Liver (tissue), 9 donors: ENCODE measurements around the gene ROR1. TPM values are rescaled to one million over a fixed set of nuclear protein-coding genes. Genes with fewer than 3 reads are reported as not detected.

Experiments used
- DNase-seq: peaks from one replicate; pipeline ENCODE4 v3.0.0-alpha.2; 2017; ENCODE audit warnings: low spot score
- H3K27ac ChIP-seq, 2 donors: one replicate each; pipeline ENCODE4 v1.7.0; 2013; ENCODE audit warnings: inconsistent platforms in 2 of 2, low read length in 2 of 2, control low read depth in 1 of 2, low read depth in 1 of 2, mild to moderate bottlenecking in 1 of 2
- H3K27me3 ChIP-seq, 4 donors: one replicate each; pipeline versions ENCODE4 v1.6.1 to v1.7.0; 2013; ENCODE audit warnings: low read length in 3 of 4, inconsistent platforms in 1 of 4, mild to moderate bottlenecking in 1 of 4, moderate library complexity in 1 of 4; ENCODE audit not compliant: control insufficient read depth in 4 of 4, insufficient read depth in 4 of 4
- H3K36me3 ChIP-seq, 4 donors: one replicate each; pipeline versions ENCODE4 v1.6.1 to v1.7.0; 2013; ENCODE audit warnings: low read length in 3 of 4, mild to moderate bottlenecking in 3 of 4, low read depth in 1 of 4, moderate library complexity in 1 of 4; ENCODE audit not compliant: control insufficient read depth in 4 of 4, insufficient read depth in 3 of 4
- H3K4me1 ChIP-seq, 4 donors: one replicate each; pipeline versions ENCODE4 v1.6.1 to v1.7.0; 2013; ENCODE audit warnings: low read length in 3 of 4, mild to moderate bottlenecking in 3 of 4, moderate library complexity in 1 of 4; ENCODE audit not compliant: control insufficient read depth in 4 of 4, insufficient read depth in 4 of 4
- H3K4me3 ChIP-seq, 3 donors: one replicate each; pipeline versions ENCODE4 v1.6.1 to v1.7.0; 2013; ENCODE audit warnings: low read length in 3 of 3, control low read depth in 1 of 3, low read depth in 1 of 3, mild to moderate bottlenecking in 1 of 3
- H3K9ac ChIP-seq, 2 donors: one replicate each; pipeline ENCODE4 v1.7.0; 2013; ENCODE audit warnings: low read length in 2 of 2, mild to moderate bottlenecking in 2 of 2, moderate library complexity in 2 of 2, control low read depth in 1 of 2, low read depth in 1 of 2
- H3K9me3 ChIP-seq, 4 donors: one replicate each; pipeline versions ENCODE4 v1.6.1 to v1.7.0; 2013; ENCODE audit warnings: low read length in 3 of 4; ENCODE audit not compliant: control insufficient read depth in 4 of 4
- CTCF ChIP-seq: fragments of 150-350 bp; IDR thresholded peaks from 2 replicates; pipeline ENCODE4 v1.5.1; 2017; ENCODE audit warnings: improper control_type of control experiment, low read depth, low read length; ENCODE audit not compliant: missing input control
- EGR1 ChIP-seq, 2 donors: IDR thresholded peaks; 2 replicates each; pipeline ENCODE4 v1.6.1; 2016 to 2018; ENCODE audit warnings: antibody characterized with exemption in 2 of 2, low read depth in 2 of 2
- FOXA1 ChIP-seq: IDR thresholded peaks from 2 replicates; pipeline ENCODE4 v1.6.1; 2016; ENCODE audit warnings: antibody characterized with exemption
- FOXA2 ChIP-seq: IDR thresholded peaks from 2 replicates; pipeline ENCODE4 v1.6.1; 2016; ENCODE audit warnings: antibody characterized with exemption
- GABPA ChIP-seq, 2 donors: IDR thresholded peaks in 1 of 2; conservative IDR thresholded peaks in 1 of 2; 2 replicates each; pipeline ENCODE4 v1.6.1; 2016; ENCODE audit warnings: antibody characterized with exemption in 2 of 2, mild to moderate bottlenecking in 1 of 2, moderate library complexity in 1 of 2
- HNF4A ChIP-seq, 2 donors: conservative IDR thresholded peaks; 2 replicates each; pipeline ENCODE4 v1.6.1; 2016; ENCODE audit warnings: antibody characterized with exemption in 2 of 2, mild to moderate bottlenecking in 2 of 2
- HNF4G ChIP-seq: IDR thresholded peaks from 2 replicates; pipeline ENCODE4 v1.6.1; 2016; ENCODE audit warnings: antibody characterized with exemption
- JUND ChIP-seq, 2 donors: IDR thresholded peaks; 2 replicates each; pipeline ENCODE4 v1.6.1; 2016; ENCODE audit warnings: antibody characterized with exemption in 2 of 2
- MAX ChIP-seq: IDR thresholded peaks from 2 replicates; pipeline ENCODE4 v1.6.1; 2016; ENCODE audit warnings: antibody characterized with exemption
- NR2F2 ChIP-seq: IDR thresholded peaks from 2 replicates; pipeline ENCODE4 v1.6.1; 2016; ENCODE audit warnings: antibody characterized with exemption
- RAD21 ChIP-seq, 2 donors: IDR thresholded peaks; 2 replicates each; pipeline ENCODE4 v1.6.1; 2016; ENCODE audit warnings: antibody characterized with exemption in 2 of 2, mild to moderate bottlenecking in 2 of 2
- REST ChIP-seq: IDR thresholded peaks from 2 replicates; pipeline ENCODE4 v1.6.1; 2016; ENCODE audit warnings: antibody characterized with exemption, mild to moderate bottlenecking
- RXRA ChIP-seq, 2 donors: IDR thresholded peaks; 2 replicates each; pipeline ENCODE4 v1.6.1; 2017 to 2018; ENCODE audit warnings: antibody characterized with exemption in 2 of 2, mild to moderate bottlenecking in 1 of 2
- SP1 ChIP-seq: IDR thresholded peaks from 2 replicates; pipeline ENCODE4 v1.6.1; 2018; ENCODE audit warnings: antibody characterized with exemption, mild to moderate bottlenecking
- TAF1 ChIP-seq: conservative IDR thresholded peaks from 2 replicates; pipeline ENCODE4 v1.6.1; 2016; ENCODE audit warnings: antibody characterized with exemption, mild to moderate bottlenecking
- YY1 ChIP-seq: IDR thresholded peaks from 2 replicates; pipeline ENCODE4 v1.6.1; 2016; ENCODE audit warnings: antibody characterized with exemption, mild to moderate bottlenecking
- ZBTB33 ChIP-seq: IDR thresholded peaks from 2 replicates; pipeline ENCODE4 v1.6.1; 2016; ENCODE audit warnings: antibody characterized with exemption
- WGBS: extraction: QIAGEN DNeasy Blood & Tissue Kit; methylation state at CpG from one replicate; pipeline ENCODE4 v1.1.7; 2013; 5-methylcytosine and 5-hydroxymethylcytosine counted together
- polyA plus RNA-seq, 2 donors: library from polyadenylated mRNA; stranded (reverse) in 1 of 2; unstranded in 1 of 2; fragments of 200-250 nt in 1 of 2; fragments of >200 nt in 1 of 2; fragmentation: Nextera tagmentation in 1 of 2; extraction: Ambion mirVana in 1 of 2; gene quantifications; one replicate each; pipeline versions ENCODE4 v1.2.1 to v1.2.3, GENCODE V29; 2013 to 2015
- total RNA-seq, 2 donors: library from RNA; depleted of rRNA; stranded (reverse); fragments of >200 nt; gene quantifications; one replicate each; pipeline ENCODE4 v1.2.3, GENCODE V29; 2014
- TF ChIP-seq, protein P1 (sequence below): IDR thresholded peaks from 2 replicates; pipeline ENCODE4 v1.6.1; 2016; ENCODE audit warnings: antibody characterized with exemption
- donor health status: healthy.
- donor health status: healthy.
- donor health status: healthy.
- donor health status: healthy.
- donor health status: healthy.

ROR1 gene
- total and polyA plus RNA-seq, 4 donors = 0.15 to 0.98 (median 0.37) TPM

GRCh38 chr1:64200064-64200463 lies 426.2 kb downstream of the ROR1 start:
- no peak for TF ChIP-seq RAD21 (IDR thresholded peaks at IDR 0.05)
- TF ChIP-seq SP1 = no peak
- no peak for TF ChIP-seq HNF4G
- TF ChIP-seq RXRA (IDR thresholded peaks at IDR 0.05) = no peak
- TF ChIP-seq ZBTB33 = no peak
- no peak for TF ChIP-seq NR2F2
- no peak for TF ChIP-seq YY1
- no peak for TF ChIP-seq CTCF
- H3K27me3 ChIP-seq = peaks cover 0 to 5% (median 0%) of the 10 kb centered on the region in 4 donors
- H3K9ac ChIP-seq = no peak overlapping the region
- H3K4me3 ChIP-seq = no peak overlapping the region
- H3K4me1 ChIP-seq = no peaks in the 10 kb centered on the region
- H3K27ac ChIP-seq = no peak overlapping the region
- H3K36me3 ChIP-seq = no peaks in the 10 kb centered on the region
- H3K9me3 ChIP-seq = no peaks in the 10 kb centered on the region
- WGBS = 93% methylated on average over 1 of the region's 1 CpG
- no peak for DNase-seq

- WGBS = 90% methylated on average over 23 of the region's 23 CpGs
- DNase-seq = no peak
- no peaks in the 10 kb centered on the region for H3K36me3 ChIP-seq
Observed at GRCh38 chr1:64203420-64203819, 429.6 kb downstream of the ROR1 start, which contains the start of gene UBE2U. UBE2U (plus strand) TSS chr1:64203623; CDS start chr1:64204051, 428 bp downstream.

More at GRCh38 chr1:64203420-64203819, 429.6 kb downstream of the ROR1 start, which contains the start of gene UBE2U:
- TF ChIP-seq HNF4A (conservative IDR thresholded peaks at IDR 0.05) = no peak
- no peak for TF ChIP-seq ZBTB33
- no peak for TF ChIP-seq FOXA1
- no peak for TF ChIP-seq REST
- TF ChIP-seq YY1 = no peak
- TF ChIP-seq SP1 = no peak
- TF ChIP-seq CTCF = no peak
- TF ChIP-seq, protein P1, sequence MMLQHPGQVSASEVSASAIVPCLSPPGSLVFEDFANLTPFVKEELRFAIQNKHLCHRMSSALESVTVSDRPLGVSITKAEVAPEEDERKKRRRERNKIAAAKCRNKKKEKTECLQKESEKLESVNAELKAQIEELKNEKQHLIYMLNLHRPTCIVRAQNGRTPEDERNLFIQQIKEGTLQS = no peak
- TF ChIP-seq MAX = no peak
- no peak for TF ChIP-seq FOXA2
- TF ChIP-seq RAD21 (IDR thresholded peaks at IDR 0.05) = no peak
- no peak for TF ChIP-seq TAF1
- TF ChIP-seq JUND (IDR thresholded peaks at IDR 0.05) = no peak
- no peak for TF ChIP-seq GABPA (IDR thresholded peaks at IDR 0.05 in 1 of 2, conservative IDR thresholded peaks at IDR 0.05 in 1 of 2)
- TF ChIP-seq NR2F2 = no peak
- no peak for TF ChIP-seq RXRA (IDR thresholded peaks at IDR 0.05)
- no peak for TF ChIP-seq EGR1 (IDR thresholded peaks at IDR 0.05; ENCODE audit: low read depth in 2 of 2)
- no peak for TF ChIP-seq HNF4G
- H3K4me1 ChIP-seq = no peaks in the 10 kb centered on the region
- H3K27ac ChIP-seq = no peak within 1 kb of the TSS
- H3K9ac ChIP-seq = no peak within 1 kb of the TSS
- H3K27me3 ChIP-seq = peaks cover 0 to 5% (median 0%) of the 10 kb centered on the region in 4 donors
- no peaks in the 10 kb centered on the region for H3K9me3 ChIP-seq
- H3K4me3 ChIP-seq = no peak within 1 kb of the TSS
